ENCODE measurements around the gene PSME4. TPM values are rescaled to one million over a fixed set of nuclear protein-coding genes. Genes with fewer than 3 reads are reported as not detected.

PSME4 gene
- total and polyA plus RNA-seq, 4 donors = 15.4 to 52.8 (median 28.4) TPM

GRCh38 chr2:53994818-53995808 lies 24.3 kb upstream of the PSME4 start:
- Histone ChIP-seq H3K27me3 (ENCODE audit: control insufficient read depth in 4 of 4, insufficient read depth in 4 of 4, low read length in 3 of 4) (no peaks in the 10 kb centered on the region), H3K4me3 (ENCODE audit: low read depth in 1 of 3, low read length in 3 of 3) (no peak overlapping the region), H3K9me3 (ENCODE audit: control insufficient read depth in 4 of 4, low read length in 3 of 4) (no peaks in the 10 kb centered on the region), H3K27ac (ENCODE audit: low read depth in 1 of 2, low read length in 2 of 2) (no peak overlapping the region), H3K4me1 (ENCODE audit: control insufficient read depth in 4 of 4, insufficient read depth in 4 of 4, low read length in 3 of 4) (no peaks in the 10 kb centered on the region), H3K9ac (ENCODE audit: low read depth in 1 of 2, low read length in 2 of 2) (no peak overlapping the region), H3K36me3 (ENCODE audit: control insufficient read depth in 4 of 4, insufficient read depth in 3 of 4, low read depth in 1 of 4, low read length in 3 of 4) (no peaks in the 10 kb centered on the region)
- no peak for DNase-seq (ENCODE audit: low spot score)
- 87% methylated on average over 8 of the region's 8 CpGs for WGBS
- no peak for TF ChIP-seq JUND (IDR thresholded peaks at IDR 0.05)
- TF ChIP-seq EGR1 (IDR thresholded peaks at IDR 0.05; ENCODE audit: low read depth in 2 of 2) = no peak
- no peak for TF ChIP-seq HNF4A (conservative IDR thresholded peaks at IDR 0.05)
- TF ChIP-seq SP1 (IDR thresholded peaks at IDR 0.05) = no peak
- no peak for TF ChIP-seq NR2F2 (IDR thresholded peaks at IDR 0.05)
- TF ChIP-seq RXRA (IDR thresholded peaks at IDR 0.05) = no peak
- no peak for TF ChIP-seq RAD21 (IDR thresholded peaks at IDR 0.05)
- no peak for TF ChIP-seq CTCF (IDR thresholded peaks at IDR 0.05; ENCODE audit: low read depth, low read length, missing input control)
- TF ChIP-seq HNF4G (IDR thresholded peaks at IDR 0.05) = no peak
- TF ChIP-seq MAX (IDR thresholded peaks at IDR 0.05) = no peak
- TF ChIP-seq YY1 (IDR thresholded peaks at IDR 0.05) = no peak
- no peak for TF ChIP-seq TAF1 (conservative IDR thresholded peaks at IDR 0.05)
- TF ChIP-seq FOXA1 (IDR thresholded peaks at IDR 0.05) = no peak
- TF ChIP-seq FOXA2 (IDR thresholded peaks at IDR 0.05) = no peak
- TF ChIP-seq GABPA (IDR thresholded peaks at IDR 0.05 in 1 of 2, conservative IDR thresholded peaks at IDR 0.05 in 1 of 2) = no peak
- TF ChIP-seq ZBTB33 (IDR thresholded peaks at IDR 0.05) = no peak
- no peak for TF ChIP-seq REST (IDR thresholded peaks at IDR 0.05)

Data from liver (tissue), 9 donors.